ENCODE results near the gene GNG7. TPM values are rescaled to one million over a fixed set of nuclear protein-coding genes. Genes with fewer than 3 reads are reported as not detected.

The GNG7 gene
- polyA plus RNA-seq, 1 experiment, result 0.22 TPM

DNA sequence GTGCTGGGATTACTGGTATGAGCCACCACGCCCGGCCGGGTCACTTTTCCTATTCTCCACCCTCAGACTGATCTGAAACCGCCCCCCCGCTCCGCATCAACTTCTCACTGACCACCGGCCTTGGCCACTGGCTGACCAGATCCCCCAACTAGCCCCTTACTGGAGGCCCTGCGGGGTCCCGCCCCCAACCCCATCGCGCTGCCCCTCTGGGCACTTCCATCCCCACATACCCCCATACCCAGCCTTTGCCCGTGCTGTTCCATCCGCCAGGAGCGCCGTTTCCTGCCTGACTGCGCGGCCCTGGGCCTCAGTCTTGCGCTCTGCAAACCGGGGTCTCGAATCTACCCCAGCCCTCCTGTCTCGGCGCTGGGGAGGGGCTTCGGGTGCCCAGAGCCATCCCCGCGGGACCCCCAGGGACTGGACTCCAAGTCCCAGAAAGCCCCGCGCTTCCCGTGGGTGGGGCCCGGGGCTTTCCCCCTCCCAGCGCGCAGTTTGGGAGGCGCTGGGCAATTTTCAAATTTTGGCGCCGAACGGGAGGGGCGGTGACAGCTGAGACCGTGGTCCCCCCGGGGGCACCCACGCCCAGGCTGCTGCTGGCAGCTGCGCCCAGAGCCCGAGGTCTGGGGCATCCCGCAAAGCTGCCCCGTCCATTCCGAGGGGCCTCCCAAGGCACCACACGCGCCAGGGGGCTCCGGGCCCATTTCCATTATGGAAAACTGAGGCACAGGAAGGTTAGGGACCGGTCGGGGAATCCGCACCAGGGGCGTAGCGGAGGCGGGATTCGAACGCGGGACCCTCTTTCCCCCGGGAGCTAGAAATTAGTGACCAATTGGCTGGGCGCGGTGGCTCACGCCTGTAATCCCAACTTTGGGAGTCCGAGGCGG is 240.5 kb downstream of the GNG7 start:
- H3K27me3 ChIP-seq (ENCODE audit: control insufficient read depth, insufficient read depth, low read length), result no peaks in the 10 kb centered on the region
- TF ChIP-seq, protein P1, sequence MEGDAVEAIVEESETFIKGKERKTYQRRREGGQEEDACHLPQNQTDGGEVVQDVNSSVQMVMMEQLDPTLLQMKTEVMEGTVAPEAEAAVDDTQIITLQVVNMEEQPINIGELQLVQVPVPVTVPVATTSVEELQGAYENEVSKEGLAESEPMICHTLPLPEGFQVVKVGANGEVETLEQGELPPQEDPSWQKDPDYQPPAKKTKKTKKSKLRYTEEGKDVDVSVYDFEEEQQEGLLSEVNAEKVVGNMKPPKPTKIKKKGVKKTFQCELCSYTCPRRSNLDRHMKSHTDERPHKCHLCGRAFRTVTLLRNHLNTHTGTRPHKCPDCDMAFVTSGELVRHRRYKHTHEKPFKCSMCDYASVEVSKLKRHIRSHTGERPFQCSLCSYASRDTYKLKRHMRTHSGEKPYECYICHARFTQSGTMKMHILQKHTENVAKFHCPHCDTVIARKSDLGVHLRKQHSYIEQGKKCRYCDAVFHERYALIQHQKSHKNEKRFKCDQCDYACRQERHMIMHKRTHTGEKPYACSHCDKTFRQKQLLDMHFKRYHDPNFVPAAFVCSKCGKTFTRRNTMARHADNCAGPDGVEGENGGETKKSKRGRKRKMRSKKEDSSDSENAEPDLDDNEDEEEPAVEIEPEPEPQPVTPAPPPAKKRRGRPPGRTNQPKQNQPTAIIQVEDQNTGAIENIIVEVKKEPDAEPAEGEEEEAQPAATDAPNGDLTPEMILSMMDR (IDR thresholded peaks at IDR 0.05; ENCODE audit: insufficient read depth, low read depth, low read length), result peak; percentile 50
- no peak for DNase-seq (ENCODE audit: low read depth)
- H3K36me3 ChIP-seq (ENCODE audit: control insufficient read depth, insufficient read depth, low read length), result no peaks in the 10 kb centered on the region
- H3K4me3 ChIP-seq (ENCODE audit: low read depth, low read length), result peak overlapping the region; percentile 48
- ChIA-PET POLR2A (no interaction called here), CTCF (interaction anchor here (0.6 to 1.7 kb wide), 3 partner anchors 15 to 152 kb away, joined by 3 to 5 read pairs (median 3); no protein-coding TSS in a partner anchor)

Small RNA genes within 50 kb of the gene (small RNA-seq; reads per million reads assigned to genes)
- gene MIR7850 (ENCODE audit: insufficient read length, low read depth, low replicate concordance), result not detected
- not detected for gene RN7SL121P (ENCODE audit: insufficient read length, low read depth, low replicate concordance)
- gene RNU6-993P (ENCODE audit: insufficient read length, low read depth, low replicate concordance), result not detected

Other genes starting within 250 kb of the GNG7 start
- 53.4 and 80.0 TPM in 2 replicates for gene LMNB2, start 245.7 kb downstream of the GNG7 start, polyA plus RNA-seq (2011; rRNA removed)
- gene GADD45B, start 226.6 kb downstream of the GNG7 start, polyA plus RNA-seq (2011; rRNA removed), result 54.5 and 69.8 TPM in 2 replicates
- 11.1 and 21.4 TPM in 2 replicates for gene DIRAS1, start 18.7 kb upstream of the GNG7 start, polyA plus RNA-seq (2011; rRNA removed)
- gene SLC39A3, start 37.3 kb upstream of the GNG7 start, polyA plus RNA-seq (2011; rRNA removed), result 51.7 and 67.9 TPM in 2 replicates
- gene SGTA, start 80.6 kb upstream of the GNG7 start, polyA plus RNA-seq (2011; rRNA removed), result 45.2 and 88.2 TPM in 2 replicates
- 43.5 and 71.7 TPM in 2 replicates for gene THOP1, start 82.8 kb upstream of the GNG7 start, polyA plus RNA-seq (2011; rRNA removed)
- gene ZNF554, start 117.2 kb upstream of the GNG7 start, polyA plus RNA-seq (2011; rRNA removed), result 2.1 and 2.2 TPM in 2 replicates
- 3.0 and 5.0 TPM in 2 replicates for gene ZNF555, start 138.8 kb upstream of the GNG7 start, polyA plus RNA-seq (2011; rRNA removed)
- gene ZNF556, start 164.6 kb upstream of the GNG7 start, polyA plus RNA-seq (2011; rRNA removed), result not detected in 2 replicates
- gene ZNF57, start 198.2 kb upstream of the GNG7 start, polyA plus RNA-seq (2011; rRNA removed), result 1.8 and 2.8 TPM in 2 replicates
- 3.2 and 3.4 TPM in 2 replicates for gene ZNF77, start 242.3 kb upstream of the GNG7 start, polyA plus RNA-seq (2011; rRNA removed)

Data from BJ (cell line).